Cortex of kidney (tissue), 1 donor: ENCODE data around the gene KRTAP10-2.
"Not testable (repeated sequence)": the region's sequence is repeated elsewhere in the genome, so short reads cannot be mapped to it uniquely, and the experiment has no call there.

ENCODE experiments used
- DNase-seq: peaks from one replicate; lab custom pipeline; 2025; lab: John Stamatoyannopoulos, UW

KRTAP10-2 gene

DNA sequence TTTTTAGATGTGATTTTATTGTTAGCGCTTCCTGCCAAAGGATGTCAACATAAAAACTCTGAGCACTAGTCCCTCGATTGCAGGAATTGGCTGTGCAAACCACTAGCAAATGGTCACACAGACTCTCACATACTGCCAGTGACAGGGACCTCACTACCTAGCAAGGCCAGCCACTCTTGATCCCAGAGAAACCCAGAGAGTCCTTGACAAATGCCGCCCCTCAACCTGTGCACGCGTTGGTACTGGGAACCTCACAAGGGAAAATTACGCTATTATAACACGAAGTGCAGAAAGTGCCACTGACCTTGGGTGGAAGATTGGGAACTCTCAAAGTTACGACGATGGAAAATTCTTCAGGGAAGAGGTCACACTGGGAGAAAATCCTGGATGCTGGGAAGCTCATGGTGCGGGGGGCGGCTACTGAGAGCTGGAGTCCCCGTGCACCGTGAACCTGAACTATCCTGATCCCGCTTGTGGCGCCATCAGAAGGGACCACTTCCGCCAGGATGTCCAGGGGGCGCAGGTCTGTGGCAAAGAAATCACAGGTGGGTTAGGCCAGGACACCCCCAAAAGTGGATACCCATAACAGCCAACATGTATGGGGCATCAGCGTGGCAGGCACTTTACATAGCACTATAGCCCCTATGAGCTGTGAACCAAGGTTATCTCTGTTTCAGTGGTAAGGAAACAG lies 16.3 kb upstream of the KRTAP10-2 start:
- DNase-seq = no peak

DNA sequence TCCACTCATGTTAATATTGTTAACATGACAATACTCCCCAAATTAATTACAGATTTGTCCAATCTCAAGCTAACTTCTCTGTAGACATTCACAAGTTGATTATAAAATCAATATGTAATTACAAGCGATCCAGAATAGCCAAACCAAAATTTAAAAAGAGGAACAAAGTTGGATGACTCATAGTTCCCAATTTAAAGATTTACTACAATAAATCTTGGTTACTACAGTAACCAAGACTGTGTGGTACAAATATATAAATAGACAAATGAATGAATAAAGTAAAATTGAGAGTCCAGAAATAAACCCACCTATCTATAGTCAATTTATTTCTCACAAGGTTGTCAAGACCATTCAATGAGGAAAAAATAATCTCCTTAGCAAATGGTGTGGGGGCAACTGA lies 15.1 kb upstream of the KRTAP10-2 start:
- DNase-seq = no peak

DNA sequence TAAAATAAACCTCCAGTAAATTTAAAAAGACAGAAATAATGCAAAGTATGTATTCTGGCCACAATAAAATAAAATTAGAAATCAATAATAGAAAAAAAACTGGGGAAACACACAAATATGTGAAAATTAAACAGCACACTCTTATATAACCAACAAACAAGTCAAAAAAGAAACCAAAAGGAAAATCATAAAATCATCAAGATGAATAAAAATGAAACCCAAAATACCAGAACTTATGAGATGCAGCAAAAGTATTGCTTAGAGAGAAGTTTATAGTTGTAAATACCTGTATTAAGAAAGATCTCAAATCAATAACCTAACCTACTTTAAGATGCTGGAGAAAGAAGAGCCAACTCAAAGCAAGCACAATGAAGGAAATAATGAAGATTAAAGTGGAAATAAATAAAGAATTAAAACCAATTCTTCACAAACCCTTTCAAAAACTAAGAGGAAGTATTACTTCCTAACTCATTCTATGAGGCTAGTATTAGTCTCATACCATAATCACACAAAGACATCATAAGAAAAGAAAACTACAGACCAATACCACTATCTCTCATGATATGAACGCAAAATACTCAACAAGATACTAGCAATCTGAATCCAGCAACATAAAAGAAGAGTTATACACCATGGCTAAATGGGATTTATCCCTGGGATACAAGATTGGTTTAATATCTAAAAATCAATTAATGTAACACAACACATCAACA lies 13.7 kb upstream of the KRTAP10-2 start:
- no peak for DNase-seq

DNA sequence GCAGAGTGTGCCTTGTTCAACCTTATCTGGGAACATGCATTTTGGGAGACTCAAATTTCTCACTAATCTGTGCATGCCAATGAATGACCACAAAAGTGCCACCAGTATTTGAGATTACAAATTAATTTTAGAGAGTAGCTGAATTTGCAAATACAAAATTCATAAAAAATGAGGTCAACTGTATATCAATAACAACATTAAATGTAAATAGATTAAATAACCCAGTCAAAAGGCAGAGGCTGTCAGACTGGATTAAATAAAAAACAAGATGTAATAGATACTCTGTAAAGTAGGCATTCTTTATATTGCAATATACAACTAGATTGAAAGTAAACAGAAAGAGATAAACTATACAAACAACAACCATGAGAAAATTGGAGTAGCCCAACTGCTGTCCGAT lies 12.8 kb upstream of the KRTAP10-2 start:
- DNase-seq = no peak

DNA sequence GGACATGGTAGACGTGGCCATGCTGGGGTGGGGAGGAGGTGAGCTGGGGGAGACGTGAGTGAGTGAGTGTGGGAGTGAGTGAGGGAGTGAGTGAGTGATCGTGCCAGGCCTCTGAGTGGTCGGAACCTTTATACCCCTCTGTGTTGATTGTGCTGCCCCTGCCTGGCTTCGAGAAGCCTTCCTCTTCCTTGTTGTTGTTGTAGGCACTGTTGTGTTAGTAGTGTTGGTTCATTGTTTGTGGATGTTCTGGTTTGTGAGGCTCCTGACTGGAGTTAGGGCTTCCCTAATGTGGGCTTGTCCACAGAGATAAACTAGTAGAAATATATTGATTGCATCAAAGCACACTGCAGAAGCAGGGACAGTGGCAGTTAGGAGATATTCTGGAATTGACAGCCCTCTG lies 7.4 kb upstream of the KRTAP10-2 start, which contains the start of gene KRTAP10-3:
Gene KRTAP10-3, minus strand, starts transcription at position 101 of the 400 bp plus-strand sequence. Its CDS starts 80 bp downstream, at position 21.
- DNase-seq = no peak

DNA sequence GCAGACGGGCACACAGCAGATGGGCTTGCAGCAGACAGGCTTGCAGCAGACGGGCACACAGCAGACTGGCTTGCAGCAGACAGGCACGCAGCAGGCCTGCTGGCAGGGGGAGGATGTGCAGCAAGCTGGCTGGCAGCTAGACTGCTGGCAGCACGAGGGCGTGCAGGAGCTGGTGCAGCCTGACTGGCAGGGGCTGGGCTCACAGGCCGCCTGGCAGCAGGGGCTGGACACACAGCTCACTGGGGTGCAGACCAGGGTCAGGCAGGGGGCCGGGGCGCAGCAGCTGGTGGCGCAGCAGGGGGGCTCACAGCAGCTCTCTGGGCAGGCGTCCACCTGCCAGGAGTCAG lies 7.0 kb upstream of the KRTAP10-2 start:
- DNase-seq = not testable (repeated sequence)

DNA sequence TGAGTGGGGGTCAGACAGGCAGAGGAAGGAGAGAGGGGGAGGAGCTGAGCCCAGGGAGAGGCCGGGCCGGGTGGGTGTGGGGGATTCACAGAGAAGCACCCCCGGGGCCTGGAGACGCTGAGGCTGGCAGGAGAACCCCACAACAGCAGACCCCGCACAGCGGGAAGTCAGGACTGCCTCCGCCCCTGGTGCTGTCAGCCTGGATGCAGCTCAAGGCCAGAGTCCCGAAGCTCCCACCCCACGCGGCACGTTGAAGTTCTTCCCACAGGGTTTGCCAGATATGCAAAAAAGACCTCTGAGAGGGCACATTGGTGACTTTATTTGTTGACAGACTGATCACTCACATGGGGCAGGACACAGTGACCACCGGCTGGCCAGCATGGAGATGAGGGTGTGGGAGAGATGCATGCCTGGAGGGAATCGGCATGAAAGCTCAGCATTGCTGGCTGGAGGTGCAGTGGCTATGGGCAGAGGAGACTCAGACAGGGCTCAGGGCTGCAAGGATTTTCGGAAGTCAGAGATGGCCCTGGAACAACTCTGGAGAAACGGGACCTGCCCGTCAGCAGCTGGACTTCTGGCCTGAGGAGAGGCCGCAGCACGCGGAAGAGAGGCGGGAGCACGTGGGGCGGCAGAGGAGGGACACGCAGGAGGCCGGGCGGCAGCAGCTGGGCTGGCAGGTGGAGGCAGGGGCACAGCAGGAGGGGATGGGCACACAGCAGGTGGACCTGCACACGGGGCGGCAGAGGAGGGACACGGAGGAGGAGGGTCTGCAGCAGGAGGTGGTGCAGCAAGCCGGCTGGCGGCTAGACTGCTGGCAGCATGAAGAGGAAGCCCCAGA lies 6.4 kb upstream of the KRTAP10-2 start:
- no peak for DNase-seq

DNA sequence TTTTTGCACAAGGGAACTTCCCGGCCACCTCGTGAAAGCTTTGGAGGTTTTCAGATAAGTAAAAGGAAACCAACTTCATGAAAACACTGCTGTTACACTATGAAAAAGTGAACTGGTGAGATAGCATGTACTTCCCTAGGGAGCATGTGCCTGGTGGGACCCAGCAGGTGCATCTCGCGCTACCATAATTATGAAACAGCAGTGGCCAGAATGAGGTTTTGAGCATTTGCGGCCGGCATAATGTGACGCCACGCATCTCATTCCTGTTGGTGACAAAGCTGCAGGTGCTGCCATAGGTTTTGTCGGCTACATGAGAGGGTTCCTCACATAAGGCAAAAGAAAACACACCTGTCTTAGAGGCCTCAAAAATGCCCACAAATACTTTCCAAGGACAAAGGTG lies 5.6 kb upstream of the KRTAP10-2 start:
- DNase-seq = no peak

DNA sequence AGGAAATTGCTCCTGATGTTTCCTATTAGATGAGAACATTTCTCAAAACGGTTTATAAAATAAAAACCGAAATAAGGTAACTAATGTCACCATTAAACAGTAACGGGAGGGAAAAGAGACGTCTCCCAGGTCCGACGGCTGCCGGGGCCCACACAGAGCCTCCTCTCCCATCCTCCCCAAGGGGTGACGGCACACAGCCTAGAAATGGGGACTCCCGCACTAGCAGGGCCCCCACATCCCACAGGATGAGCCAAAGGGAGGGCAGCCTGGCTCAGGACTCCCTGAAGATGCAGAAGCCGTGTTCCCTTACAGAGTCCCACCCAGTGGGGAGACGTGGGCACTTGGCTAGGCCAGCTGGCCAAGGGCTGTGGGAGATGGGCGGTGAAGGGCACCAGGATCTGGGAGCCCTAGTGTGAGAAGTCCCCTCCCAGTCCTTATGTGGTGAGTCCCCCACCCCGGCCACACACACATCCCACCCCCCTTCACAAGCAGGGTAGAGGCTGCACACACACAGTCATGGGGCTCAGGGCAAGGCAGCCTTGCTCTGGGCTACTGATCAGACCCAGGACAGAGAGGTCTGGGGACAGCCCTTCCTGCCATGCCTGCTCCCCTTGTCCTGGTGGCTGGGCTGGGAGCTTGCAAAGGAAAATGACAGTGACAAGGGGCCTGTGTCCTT lies 4.0 kb upstream of the KRTAP10-2 start:
- DNase-seq = no peak

DNA sequence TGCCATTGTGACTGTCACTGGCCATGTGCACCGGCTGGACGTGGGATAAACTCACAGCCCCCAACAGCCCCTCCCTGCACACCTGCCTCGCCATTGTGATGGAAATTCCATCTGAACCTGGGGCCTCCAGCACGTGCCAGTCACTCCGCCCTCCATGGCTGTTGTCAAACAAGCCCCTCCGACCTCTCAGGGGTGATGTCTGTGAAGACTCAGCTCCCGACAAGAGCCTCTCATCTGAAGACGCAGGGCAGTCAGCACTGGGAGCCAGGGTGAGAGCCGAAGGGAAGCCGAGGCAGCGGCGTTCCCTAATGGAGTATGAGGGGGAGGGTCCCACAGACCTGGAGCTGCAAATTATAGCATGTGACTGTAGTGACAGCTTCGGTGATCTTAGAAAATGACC lies 1.4 kb upstream of the KRTAP10-2 start:
- no peak for DNase-seq

DNA sequence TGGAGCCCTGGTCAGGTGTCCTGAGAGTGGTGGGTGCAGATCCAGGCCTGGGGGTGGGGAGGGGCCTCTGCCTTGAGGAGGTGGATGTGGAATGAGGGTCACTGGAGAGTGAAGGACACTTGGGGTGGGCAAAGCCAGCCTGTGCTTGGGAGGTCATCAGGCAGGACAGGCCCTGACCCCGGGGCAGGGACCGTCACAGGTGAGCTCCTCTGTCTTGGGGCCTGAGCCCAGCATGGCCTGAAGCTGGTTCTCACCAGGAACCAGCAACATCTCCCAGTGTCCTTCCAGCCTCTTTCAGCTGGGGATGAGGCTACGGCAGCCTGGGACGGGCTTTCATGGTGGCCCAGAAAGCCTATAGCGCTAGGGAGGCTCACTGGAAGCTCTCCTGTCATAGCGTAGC lies 831 bp upstream of the KRTAP10-2 start:
- DNase-seq = no peak

DNA sequence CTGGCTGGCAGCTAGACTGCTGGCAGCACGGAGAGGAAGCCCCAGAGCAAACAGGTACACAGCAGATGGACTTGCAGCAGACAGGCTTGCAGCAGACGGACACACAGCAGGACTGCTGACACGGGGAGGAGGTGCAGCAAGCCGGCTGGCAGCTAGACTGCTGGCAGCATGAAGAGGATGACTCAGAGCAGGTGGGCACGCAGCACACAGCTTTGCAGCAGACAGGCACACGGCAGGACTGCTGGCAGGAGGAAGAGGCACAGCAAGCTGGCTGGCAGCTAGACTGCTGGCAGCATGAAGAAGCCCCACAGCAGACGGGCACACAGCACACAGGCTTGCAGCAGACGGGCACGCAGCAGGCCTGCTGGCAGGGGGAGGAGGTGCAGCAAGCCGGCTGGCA lies 498 bp downstream of the KRTAP10-2 start:
- no peak for DNase-seq

DNA sequence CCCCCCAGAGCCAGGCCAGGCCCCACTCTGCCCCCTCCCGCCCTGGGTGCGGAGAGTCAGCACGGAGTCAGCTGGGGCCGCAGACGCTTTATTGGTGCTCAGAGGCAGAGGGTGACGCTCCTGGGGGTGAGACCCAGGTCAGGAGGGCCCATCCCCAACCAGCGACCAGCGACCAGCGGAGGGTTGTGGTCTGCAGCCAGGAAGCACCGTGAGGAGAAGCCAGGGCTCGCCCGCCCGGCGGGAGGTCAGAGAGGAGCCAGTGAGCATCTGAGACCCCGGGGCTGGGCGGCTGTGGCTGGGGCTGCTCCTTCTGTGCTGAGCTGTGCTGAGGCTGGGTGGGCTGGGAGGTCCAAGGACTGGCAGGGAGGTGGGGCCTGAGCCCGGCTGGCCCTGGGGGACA lies 1.0 kb downstream of the KRTAP10-2 start:
- not testable (repeated sequence) for DNase-seq

DNA sequence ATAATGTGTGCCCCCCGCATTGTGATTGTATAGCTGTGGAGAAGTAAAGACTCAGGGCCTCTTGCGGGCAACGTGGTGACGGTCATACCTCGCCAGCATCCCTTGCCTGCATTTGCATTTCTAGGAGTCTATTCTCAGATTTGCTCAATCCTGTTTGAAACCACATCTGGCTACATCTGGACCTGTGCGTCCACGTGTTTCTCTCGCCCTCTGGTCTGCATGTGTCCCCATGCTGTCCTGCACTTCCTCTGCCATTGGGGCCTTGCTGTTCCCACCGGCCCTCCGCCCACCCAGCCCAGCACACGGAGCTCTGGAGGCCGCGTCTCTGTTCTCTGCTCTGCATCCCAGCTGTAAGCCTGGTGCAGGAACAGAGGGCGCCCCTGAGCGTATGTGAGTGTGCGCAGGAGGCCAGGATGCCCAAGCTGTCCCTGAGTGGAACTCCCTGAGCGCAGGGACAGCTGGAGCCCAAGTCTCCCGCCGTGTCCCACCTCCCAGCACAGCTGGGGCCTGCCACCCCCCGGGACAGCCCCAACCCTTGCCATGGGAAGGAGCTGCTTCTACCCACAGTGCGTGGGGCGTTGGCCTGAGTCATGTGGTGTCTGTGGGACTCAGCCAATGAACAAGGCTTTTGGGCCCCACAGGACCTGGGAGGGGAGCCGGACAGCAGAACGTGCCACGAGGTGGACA lies 1.6 kb downstream of the KRTAP10-2 start:
- DNase-seq = no peak

DNA sequence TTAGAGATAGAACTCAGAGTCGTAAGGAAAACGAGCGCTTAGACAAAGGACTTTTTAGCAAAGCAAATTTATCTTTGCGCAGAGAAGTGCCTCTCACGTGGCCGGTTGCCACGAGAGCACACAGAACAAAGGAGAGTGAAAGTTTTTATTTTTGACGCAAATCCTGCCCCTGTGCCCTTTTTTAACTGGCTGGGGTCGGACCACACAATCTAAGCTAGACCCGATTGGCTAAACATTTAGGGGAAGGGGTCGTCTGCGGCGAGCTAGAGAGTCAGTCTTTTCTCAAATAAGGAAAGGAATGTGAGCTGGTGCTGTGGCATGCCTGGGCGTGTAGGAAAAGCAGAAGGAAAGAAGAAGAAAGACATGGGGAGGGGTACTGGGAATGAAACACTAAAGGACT lies 2.4 kb downstream of the KRTAP10-2 start:
- no peak for DNase-seq

DNA sequence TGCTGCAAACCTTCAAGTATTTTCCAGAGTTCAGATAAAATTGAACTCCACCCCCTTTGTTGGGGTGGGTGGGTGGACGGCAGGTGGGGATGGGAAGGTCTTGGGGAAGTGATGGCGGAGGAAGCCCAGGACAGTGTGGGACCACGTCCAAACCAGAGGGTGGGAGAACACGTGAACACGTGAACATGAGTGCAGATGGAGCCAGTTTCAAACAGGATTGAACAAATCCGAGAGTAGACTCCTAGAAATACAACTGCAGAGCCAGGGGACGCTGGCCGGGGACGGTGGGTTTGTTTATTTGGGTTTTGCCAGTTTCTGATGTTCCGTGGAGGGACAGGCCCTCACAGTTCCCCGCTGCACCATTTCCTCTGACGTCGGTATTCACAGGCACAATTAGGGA lies 2.9 kb downstream of the KRTAP10-2 start:
- no peak for DNase-seq

DNA sequence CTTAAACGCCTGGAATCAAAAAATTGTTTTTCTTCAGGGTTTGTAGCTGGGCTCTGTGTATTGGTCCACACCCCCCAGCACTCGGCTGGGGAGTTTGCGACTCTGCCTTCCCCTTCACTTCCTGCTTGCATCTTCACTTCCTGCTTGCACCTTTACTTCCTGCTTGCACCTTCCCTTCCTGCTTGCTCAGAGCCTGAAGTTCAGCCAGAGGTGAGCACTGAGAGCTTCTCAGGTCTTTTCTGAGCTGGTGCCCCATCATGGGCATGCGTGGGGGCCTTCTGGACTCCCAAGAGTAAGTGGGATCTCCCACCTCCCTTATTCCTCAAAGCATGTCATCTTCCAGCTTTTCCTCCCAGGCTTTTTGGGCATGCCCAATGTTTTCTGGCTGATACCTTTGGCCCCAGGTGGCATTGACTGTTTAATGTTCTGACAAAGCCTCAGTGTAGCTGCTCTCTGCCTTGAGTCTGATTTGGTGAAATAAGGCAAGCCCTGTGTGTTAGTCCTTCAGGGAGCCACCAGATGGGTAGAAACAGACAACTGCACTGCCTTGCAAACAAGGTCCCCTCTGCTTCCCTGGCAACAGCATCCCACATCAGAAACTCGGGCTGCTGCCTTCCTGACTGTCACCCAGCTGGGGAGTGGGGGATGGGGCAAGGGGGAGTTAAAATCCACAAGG lies 3.5 kb downstream of the KRTAP10-2 start:
- DNase-seq = no peak

DNA sequence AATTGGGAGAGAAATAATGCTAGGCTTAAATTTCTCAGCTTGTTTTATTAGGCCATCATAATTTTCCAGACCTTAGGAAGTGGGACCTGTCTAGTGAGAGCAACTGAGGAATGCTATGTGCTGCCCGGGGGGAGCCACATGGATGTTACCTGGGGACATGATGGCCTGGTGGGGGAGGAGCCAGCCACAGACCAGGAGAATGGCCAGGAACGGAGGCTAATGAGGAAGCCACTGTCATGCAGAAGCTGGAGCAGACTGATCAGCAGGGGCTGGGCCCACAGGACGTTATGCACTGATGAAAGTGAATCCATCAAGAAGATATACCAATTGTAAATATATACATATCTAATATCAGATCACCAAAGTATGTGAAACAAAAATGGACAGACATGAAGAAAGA lies 6.7 kb downstream of the KRTAP10-2 start:
- no peak for DNase-seq

DNA sequence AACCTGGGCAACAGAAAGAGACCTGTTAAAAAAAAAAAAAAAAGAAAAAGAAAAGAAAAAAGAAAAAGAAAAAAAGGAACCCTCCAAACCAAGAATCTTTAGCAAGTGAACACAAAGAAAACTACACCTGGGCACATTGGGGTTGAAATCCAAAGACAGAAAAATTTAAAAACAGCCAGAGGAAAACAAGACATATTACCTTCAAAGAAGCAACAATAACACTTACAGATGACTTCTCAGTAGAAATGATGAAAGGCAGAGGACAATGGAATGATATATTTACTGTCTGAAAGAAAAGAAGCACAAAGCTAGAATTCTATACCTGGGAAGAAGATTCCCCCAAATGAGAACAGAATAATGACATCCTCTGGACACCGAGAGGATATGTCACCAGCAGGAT lies 8.6 kb downstream of the KRTAP10-2 start:
- no peak for DNase-seq

DNA sequence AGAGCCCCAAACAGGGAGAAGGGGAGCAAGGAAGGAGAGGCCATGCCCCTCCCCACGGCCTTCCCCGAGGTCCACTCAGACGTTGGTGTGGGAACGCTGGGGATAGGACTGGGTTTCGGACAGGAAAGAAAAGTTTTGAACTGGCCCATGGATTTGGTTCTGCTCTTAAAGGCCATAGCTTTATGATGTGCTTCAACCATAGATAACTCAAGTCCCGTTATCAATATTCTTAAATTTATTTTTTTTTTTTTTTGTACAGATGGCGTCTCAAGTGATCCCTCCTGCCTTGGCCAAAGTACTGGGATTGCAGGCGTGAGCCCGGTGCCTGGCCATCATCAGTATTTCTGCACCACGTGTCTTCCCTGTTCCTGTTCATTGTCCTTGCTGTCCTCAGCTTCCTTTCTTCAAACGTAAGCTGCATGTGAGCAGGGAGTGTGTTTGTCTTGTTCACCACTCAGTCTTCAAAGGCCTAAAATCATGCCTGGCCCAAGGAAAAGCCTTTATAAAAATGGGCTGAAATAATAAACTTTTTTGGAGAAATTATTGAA lies 10.5 kb downstream of the KRTAP10-2 start:
- DNase-seq = no peak
